Vagina (tissue), 2 donors: ENCODE results near the gene TSC2.
"Not testable (repeated sequence)": the region's sequence is repeated elsewhere in the genome, so short reads cannot be mapped to it uniquely, and the experiment has no call there.

Experiments
- POLR2A ChIP-seq, 2 donors: fragments of 450-650 bp; IDR thresholded peaks; one replicate each; pipeline ENCODE4 v1.6.1; 2017; ENCODE audit warnings: antibody characterized with exemption in 2 of 2, mild to moderate bottlenecking in 2 of 2, moderate library complexity in 2 of 2
- TF ChIP-seq, protein P1 (sequence below), 3 experiments: fragments of 450-650 bp in 2 of 3; fragments of 200-600 bp in 1 of 3; sonication (generic) in 1 of 3; IDR thresholded peaks; one replicate each; pipeline ENCODE4 v1.5.1; 2017 to 2019; ENCODE audit warnings: antibody characterized with exemption in 3 of 3, mild to moderate bottlenecking in 2 of 3, moderate library complexity in 2 of 3

- TF ChIP-seq, protein P1, sequence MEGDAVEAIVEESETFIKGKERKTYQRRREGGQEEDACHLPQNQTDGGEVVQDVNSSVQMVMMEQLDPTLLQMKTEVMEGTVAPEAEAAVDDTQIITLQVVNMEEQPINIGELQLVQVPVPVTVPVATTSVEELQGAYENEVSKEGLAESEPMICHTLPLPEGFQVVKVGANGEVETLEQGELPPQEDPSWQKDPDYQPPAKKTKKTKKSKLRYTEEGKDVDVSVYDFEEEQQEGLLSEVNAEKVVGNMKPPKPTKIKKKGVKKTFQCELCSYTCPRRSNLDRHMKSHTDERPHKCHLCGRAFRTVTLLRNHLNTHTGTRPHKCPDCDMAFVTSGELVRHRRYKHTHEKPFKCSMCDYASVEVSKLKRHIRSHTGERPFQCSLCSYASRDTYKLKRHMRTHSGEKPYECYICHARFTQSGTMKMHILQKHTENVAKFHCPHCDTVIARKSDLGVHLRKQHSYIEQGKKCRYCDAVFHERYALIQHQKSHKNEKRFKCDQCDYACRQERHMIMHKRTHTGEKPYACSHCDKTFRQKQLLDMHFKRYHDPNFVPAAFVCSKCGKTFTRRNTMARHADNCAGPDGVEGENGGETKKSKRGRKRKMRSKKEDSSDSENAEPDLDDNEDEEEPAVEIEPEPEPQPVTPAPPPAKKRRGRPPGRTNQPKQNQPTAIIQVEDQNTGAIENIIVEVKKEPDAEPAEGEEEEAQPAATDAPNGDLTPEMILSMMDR (IDR thresholded peaks at IDR 0.05) = not testable (repeated sequence)
- not testable (repeated sequence) for TF ChIP-seq POLR2A (IDR thresholded peaks at IDR 0.05)
Measured at GRCh38 chr16:2111009-2111353, 63.2 kb downstream of the TSC2 start.
